Measurements from ENCODE around the gene GIT1. TPM values are rescaled to one million over a fixed set of nuclear protein-coding genes. Genes with fewer than 3 reads are reported as not detected.

GIT1 gene
- total RNA-seq, 1 donor from 2014 or later = 63.8 TPM

GRCh38 chr17:29585080-29585751, 4.2 kb downstream of the GIT1 start:
- no peaks in the 10 kb centered on the region for H3K36me3 ChIP-seq (ENCODE audit: control insufficient read depth, insufficient read depth, low read length)
- DNase-seq (ENCODE audit: low read depth) = no peak
- no peak overlapping the region for H3K4me3 ChIP-seq (ENCODE audit: low read depth, low read length)
- peak; percentile 31 for TF ChIP-seq CTCF (IDR thresholded peaks at IDR 0.05; ENCODE audit: insufficient read depth, low read length, poor library complexity, severe bottlenecking)
- H3K27me3 ChIP-seq (ENCODE audit: control insufficient read depth, insufficient read depth, low read length) = no peaks in the 10 kb centered on the region

- Histone ChIP-seq H3K36me3 (ENCODE audit: control insufficient read depth, insufficient read depth, low read length) (no peaks in the 10 kb centered on the region), H3K4me3 (ENCODE audit: low read depth, low read length) (no peak overlapping the region), H3K27me3 (ENCODE audit: control insufficient read depth, insufficient read depth, low read length) (no peaks in the 10 kb centered on the region)
- TF ChIP-seq CTCF (IDR thresholded peaks at IDR 0.05; ENCODE audit: insufficient read depth, low read length, poor library complexity, severe bottlenecking) = no peak
- DNase-seq (ENCODE audit: low read depth) = no peak
These were observed 4.9 kb downstream of the GIT1 start for GRCh38 chr17:29584452-29585079.

DNA sequence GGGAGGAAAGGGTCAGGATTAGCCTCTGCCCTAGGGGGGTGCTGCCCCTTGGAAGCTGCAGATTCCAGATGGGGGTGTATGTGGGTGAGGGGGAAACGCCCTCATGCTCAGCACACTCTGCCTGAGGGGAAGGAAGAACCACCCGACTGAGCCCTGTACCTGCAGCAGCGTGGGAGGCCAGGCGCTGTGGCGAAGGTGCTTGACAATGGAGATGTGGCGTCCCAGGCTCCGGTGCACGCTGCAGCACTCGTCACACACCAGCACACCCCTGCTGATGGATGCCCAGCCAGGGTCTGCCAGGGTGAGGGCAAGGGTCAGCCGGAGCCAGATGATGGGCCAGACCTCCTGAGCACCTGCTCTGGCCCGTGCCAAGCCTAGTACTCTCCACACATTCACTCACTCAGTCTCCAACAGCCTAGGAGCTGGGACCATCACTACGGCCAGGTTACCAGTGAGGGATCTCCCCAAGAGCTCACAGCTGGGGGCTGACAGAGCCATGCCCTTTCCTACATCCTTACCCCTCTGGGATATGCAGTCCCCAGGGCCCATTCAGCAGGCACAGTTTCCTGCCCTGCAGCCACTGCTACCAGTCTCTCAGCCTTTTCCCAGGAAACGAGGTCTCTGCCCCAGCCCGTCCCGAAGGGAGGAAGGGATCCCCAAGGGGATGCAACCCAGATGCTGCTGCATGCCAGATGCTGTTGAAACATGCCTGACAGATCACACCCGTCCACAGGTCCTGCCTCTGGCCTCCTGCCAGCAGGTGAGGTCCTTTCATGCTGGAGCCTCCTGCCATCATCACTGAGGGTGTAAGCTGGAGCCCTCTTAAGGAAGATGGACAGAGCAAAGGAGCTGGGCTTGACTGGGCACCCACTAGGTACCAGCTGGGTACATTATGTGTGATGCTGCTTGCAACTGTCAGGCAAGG, 5.9 kb downstream of the GIT1 start:
- Histone ChIP-seq H3K4me3 (ENCODE audit: low read depth, low read length) (no peak overlapping the region), H3K36me3 (ENCODE audit: control insufficient read depth, insufficient read depth, low read length) (no peaks in the 10 kb centered on the region), H3K27me3 (ENCODE audit: control insufficient read depth, insufficient read depth, low read length) (no peaks in the 10 kb centered on the region)
- no peak for TF ChIP-seq CTCF (IDR thresholded peaks at IDR 0.05; ENCODE audit: insufficient read depth, low read length, poor library complexity, severe bottlenecking)
- no peak for DNase-seq (ENCODE audit: low read depth)

DNA sequence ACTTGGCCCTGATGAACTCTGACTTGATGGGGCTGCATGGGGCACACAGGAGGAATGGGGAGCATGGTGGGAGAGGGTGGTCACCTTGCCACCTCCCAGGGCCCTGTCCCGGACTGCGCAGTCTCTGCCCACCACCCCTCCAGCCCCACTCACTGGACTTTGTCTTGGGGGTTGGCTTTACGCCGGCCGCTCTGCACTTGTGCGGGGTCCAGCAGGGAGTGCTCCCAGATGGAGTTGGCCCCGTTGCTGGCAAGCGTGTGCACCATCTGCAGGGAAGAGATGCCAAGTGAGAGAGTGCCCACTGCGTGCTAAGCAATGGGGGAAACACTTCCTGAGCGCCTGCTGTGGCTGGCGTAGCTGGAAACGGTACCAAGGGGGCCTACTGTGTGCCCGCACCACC, 6.7 kb downstream of the GIT1 start:
- no peak for DNase-seq (ENCODE audit: low read depth)
- Histone ChIP-seq H3K36me3 (ENCODE audit: control insufficient read depth, insufficient read depth, low read length) (no peaks in the 10 kb centered on the region), H3K4me3 (ENCODE audit: low read depth, low read length) (no peak overlapping the region), H3K27me3 (ENCODE audit: control insufficient read depth, insufficient read depth, low read length) (no peaks in the 10 kb centered on the region)
- no peak for TF ChIP-seq CTCF (IDR thresholded peaks at IDR 0.05; ENCODE audit: insufficient read depth, low read length, poor library complexity, severe bottlenecking)

- Histone ChIP-seq H3K36me3 (ENCODE audit: control insufficient read depth, insufficient read depth, low read length) (no peaks in the 10 kb centered on the region), H3K4me3 (ENCODE audit: low read depth, low read length) (no peak overlapping the region), H3K27me3 (ENCODE audit: control insufficient read depth, insufficient read depth, low read length) (no peaks in the 10 kb centered on the region)
- no peak for TF ChIP-seq CTCF (IDR thresholded peaks at IDR 0.05; ENCODE audit: insufficient read depth, low read length, poor library complexity, severe bottlenecking)
- DNase-seq (ENCODE audit: low read depth) = no peak
These were observed 7.1 kb downstream of the GIT1 start for GRCh38 chr17:29582254-29582765.

All from kidney epithelial cell (primary cell).